IMR-90 (cell line): Measurements from ENCODE around the gene DPAGT1. TPM values are rescaled to one million over a fixed set of nuclear protein-coding genes. Genes with fewer than 3 reads are reported as not detected.

Source experiments
- ATAC-seq: fragments of 200-7000 bp; cut with Tn5 transposase; 2 replicates; pipeline ENCODE4 v1.9.1; 2020; ENCODE audit warnings: low read depth, mild to moderate bottlenecking, moderate library complexity
- BruUV-seq: library from RNA; stranded (reverse); fragments of 400-500 nt; replicated peaks from 2 replicates; lab custom pipeline; 2021; lab: Mats Ljungman, UMichigan
- CTCF ChIA-PET: fragments of 300-600 bp; formaldehyde crosslinking; extraction: SDS; loops from one replicate; lab custom pipeline; 2021; ENCODE audit warnings: antibody characterized with exemption; lab: Yijun Ruan, JAX
- POLR2A ChIA-PET: fragments of 300-600 bp; sonication (Branson Sonifier 250); formaldehyde crosslinking; loops from one replicate; lab custom pipeline; 2022; ENCODE audit warnings: antibody characterized with exemption; ENCODE audit not compliant: unreplicated experiment; lab: Charles Lee
- DNase-seq: peaks from one replicate; pipeline ENCODE4 v3.0.0; 2013
- H2AFZ ChIP-seq: replicated peaks from 2 replicates; pipeline ENCODE3; 2013; ENCODE audit warnings: low read length, mild to moderate bottlenecking; ENCODE audit not compliant: poor library complexity
- H2AK5ac ChIP-seq: 2 replicates; pipeline ENCODE4 v1.6.1; 2013; ENCODE audit warnings: low read depth, low read length, inconsistent platforms
- H2AK9ac ChIP-seq: replicated peaks from 2 replicates; pipeline ENCODE3; 2013; ENCODE audit warnings: mild to moderate bottlenecking, low read depth, low read length, moderate library complexity; ENCODE audit not compliant: poor library complexity
- H2BK120ac ChIP-seq: 2 replicates; pipeline ENCODE4 v1.6.1; 2013; ENCODE audit warnings: low read depth, low read length, inconsistent platforms
- H2BK15ac ChIP-seq: 3 replicates; pipeline ENCODE4 v1.6.1; 2013; ENCODE audit warnings: low read depth, low read length, inconsistent platforms
- H2BK20ac ChIP-seq: 2 replicates; pipeline ENCODE4 v1.6.1; 2013; ENCODE audit warnings: low read depth, mild to moderate bottlenecking, inconsistent platforms, low read length, moderate library complexity
- H2BK5ac ChIP-seq: 2 replicates; pipeline ENCODE4 v1.6.1; 2013; ENCODE audit warnings: mild to moderate bottlenecking, low read depth, low read length, inconsistent platforms; ENCODE audit not compliant: poor library complexity, severe bottlenecking
- H3K14ac ChIP-seq: replicated peaks from 2 replicates; pipeline ENCODE4 v1.6.1; 2013; ENCODE audit warnings: low read depth, low read length, inconsistent platforms
- H3K18ac ChIP-seq: 2 replicates; pipeline ENCODE4 v1.6.1; 2013; ENCODE audit warnings: low read depth, low read length, control low read depth
- H3K23ac ChIP-seq: 2 replicates; pipeline ENCODE4 v1.6.1; 2013; ENCODE audit warnings: low read depth, low read length, inconsistent platforms
- H3K27ac ChIP-seq: 2 replicates; pipeline ENCODE4 v1.5.1; 2013; ENCODE audit warnings: mild to moderate bottlenecking, control low read depth, low read length; ENCODE audit not compliant: insufficient read depth
- H3K27me3 ChIP-seq: 2 replicates; pipeline ENCODE4 v1.6.1; 2013; ENCODE audit warnings: low read length; ENCODE audit not compliant: control insufficient read depth, insufficient read depth
- H3K36me3 ChIP-seq: 2 replicates; pipeline ENCODE4 v1.6.1; 2013; ENCODE audit warnings: low read length, mixed read lengths; ENCODE audit not compliant: control insufficient read depth, insufficient read depth
- H3K4ac ChIP-seq: 2 replicates; pipeline ENCODE4 v1.6.1; 2013; ENCODE audit warnings: low read depth, low read length, inconsistent platforms
- H3K4me1 ChIP-seq: 2 replicates; pipeline ENCODE4 v1.6.1; 2013; ENCODE audit warnings: low read length, mixed read lengths; ENCODE audit not compliant: control insufficient read depth, insufficient read depth
- H3K4me2 ChIP-seq: 2 replicates; pipeline ENCODE4 v1.6.1; 2013; ENCODE audit warnings: low read depth, mild to moderate bottlenecking, control low read depth, low read length, moderate library complexity
- H3K4me3 ChIP-seq: 2 replicates; pipeline ENCODE4 v1.5.1; 2013; ENCODE audit warnings: low read depth, mild to moderate bottlenecking, control low read depth, low read length, moderate library complexity; ENCODE audit not compliant: insufficient read depth
- H3K56ac ChIP-seq: 2 replicates; pipeline ENCODE4 v1.6.1; 2013; ENCODE audit warnings: low read length, inconsistent platforms; ENCODE audit not compliant: insufficient read depth; ENCODE audit errors: extremely low read depth
- H3K79me1 ChIP-seq, 2 experiments: 2 replicates each; pipeline ENCODE4 v1.6.1; 2013; ENCODE audit warnings: low read length in 2 of 2, inconsistent platforms in 1 of 2, low read depth in 1 of 2
- H3K9ac ChIP-seq: 2 replicates; pipeline ENCODE4 v1.6.1; 2013; ENCODE audit warnings: low read depth, low read length, control low read depth
- H3K9me1 ChIP-seq: 2 replicates; pipeline ENCODE4 v1.6.1; 2013; ENCODE audit warnings: low read length, inconsistent platforms; ENCODE audit not compliant: insufficient read depth
- H3K9me3 ChIP-seq: 2 replicates; pipeline ENCODE4 v1.6.1; 2013; ENCODE audit warnings: low read length; ENCODE audit not compliant: control insufficient read depth, insufficient read depth
- H4K20me1 ChIP-seq: 2 replicates; pipeline ENCODE4 v1.6.1; 2013; ENCODE audit warnings: low read length, inconsistent platforms; ENCODE audit not compliant: insufficient read depth
- H4K5ac ChIP-seq: 2 replicates; pipeline ENCODE4 v1.6.1; 2013; ENCODE audit warnings: mild to moderate bottlenecking, low read depth, low read length, control low read depth
- H4K8ac ChIP-seq, 2 experiments: 2 replicates each; pipeline ENCODE4 v1.6.1; 2013; ENCODE audit warnings: low read depth in 2 of 2, low read length in 2 of 2, control low read depth in 1 of 2, inconsistent platforms in 1 of 2
- H4K91ac ChIP-seq: 2 replicates; pipeline ENCODE4 v1.6.1; 2013; ENCODE audit warnings: low read depth, low read length, inconsistent platforms; ENCODE audit not compliant: insufficient read depth
- BHLHE40 ChIP-seq: fragments of 150-350 bp; IDR thresholded peaks from 2 replicates; pipeline ENCODE4 v1.6.1; 2016; ENCODE audit warnings: mild to moderate bottlenecking, low read depth, low read length
- CEBPB ChIP-seq: IDR thresholded peaks from 2 replicates; pipeline ENCODE4 v1.6.1; 2012; ENCODE audit warnings: low read depth, low read length, improper control_type of control experiment
- FOS ChIP-seq: fragments of 150-350 bp; IDR thresholded peaks from 2 replicates; pipeline ENCODE4 v1.6.1; 2016; ENCODE audit warnings: low read depth, low read length
- MAFK ChIP-seq: IDR thresholded peaks from 2 replicates; pipeline ENCODE4 v1.6.1; 2012; ENCODE audit warnings: low read depth, low read length, improper control_type of control experiment
- MAZ ChIP-seq: IDR thresholded peaks from 2 replicates; pipeline ENCODE4 v1.6.1; 2012; ENCODE audit warnings: low read depth, mild to moderate bottlenecking, low read length, improper control_type of control experiment, moderate library complexity, borderline replicate concordance
- MXI1 ChIP-seq: IDR thresholded peaks from 2 replicates; pipeline ENCODE4 v1.6.1; 2012; ENCODE audit warnings: low read depth, mild to moderate bottlenecking, low read length, moderate library complexity, borderline replicate concordance
- NFE2L2 ChIP-seq: fragments of 150-350 bp; IDR thresholded peaks from 2 replicates; pipeline ENCODE4 v1.6.1; 2016; ENCODE audit warnings: low read depth, mild to moderate bottlenecking, low read length
- POLR2A ChIP-seq: IDR thresholded peaks from 2 replicates; pipeline ENCODE4 v1.6.1; 2012; ENCODE audit warnings: mild to moderate bottlenecking, low read depth, low read length
- RCOR1 ChIP-seq: IDR thresholded peaks from 2 replicates; pipeline ENCODE4 v1.6.1; 2012; ENCODE audit warnings: mild to moderate bottlenecking, low read length, improper control_type of control experiment; ENCODE audit not compliant: insufficient replicate concordance
- RFX5 ChIP-seq: IDR thresholded peaks from 2 replicates; pipeline ENCODE4 v1.8.0; 2012; ENCODE audit warnings: low read depth, mild to moderate bottlenecking, low read length, moderate library complexity
- SMC3 ChIP-seq: fragments of 150-350 bp; IDR thresholded peaks from 2 replicates; pipeline ENCODE4 v1.6.1; 2016; ENCODE audit warnings: low read depth, mild to moderate bottlenecking, antibody characterized with exemption, low read length, moderate library complexity
- WGBS, 2 experiments: methylation state at CpG; one replicate each; pipeline versions ENCODE4 v1.1.5 to v1.1.7; 2013; ENCODE audit warnings: missing lambda C conversion rate in 2 of 2; ENCODE audit not compliant: insufficient read length in 1 of 2; ENCODE audit errors: extremely low coverage in 2 of 2; 5-methylcytosine and 5-hydroxymethylcytosine counted together
- dilution Hi-C: fragments of 300-500 bp; cut with HindIII; formaldehyde crosslinking; loops from one replicate; pipeline ENCODE4 v1.14.3; 2018; ENCODE audit warnings: low sequenced_read_pairs; ENCODE audit not compliant: unreplicated experiment
- in situ Hi-C: fragments of 300-500 bp; cut with MboI; formaldehyde crosslinking; loops from 3 replicates; pipeline ENCODE4 v1.14.3; 2019; ENCODE audit warnings: low sequenced_read_pairs, inconsistent platforms, mixed read lengths
- intact Hi-C: fragments of 100-400 bp; cut with micrococcal nuclease; formaldehyde crosslinking; loops from 2 replicates; pipeline ENCODE4 v1.10.0; 2022
- polyA plus RNA-seq, 3 experiments: library from polyadenylated mRNA; depleted of rRNA; stranded (reverse); fragments of >200 nt; gene quantifications; 2 replicates each; pipeline ENCODE4 v1.2.3, GENCODE V29; 2012; ENCODE audit warnings: low replicate concordance in 1 of 3
- total RNA-seq: library from RNA; depleted of rRNA; stranded (reverse); fragments of >200 nt; gene quantifications from 2 replicates; pipeline ENCODE4 v1.2.3, GENCODE V29; 2012
- TF ChIP-seq, protein P1 (sequence below): fragments of 150-350 bp; IDR thresholded peaks from 2 replicates; pipeline ENCODE4 v1.6.1; 2017; ENCODE audit warnings: mild to moderate bottlenecking, antibody characterized with exemption, low read length, low read depth
- TF ChIP-seq, protein P2 (sequence below): fragments of 150-350 bp; IDR thresholded peaks from 2 replicates; pipeline ENCODE4 v1.6.1; 2016; ENCODE audit warnings: low read depth, mild to moderate bottlenecking, low read length, moderate library complexity, borderline replicate concordance

DPAGT1 gene
- total and polyA plus RNA-seq, 2 of the 4 experiments (the other 2 are of a cell fraction), result 15.2 to 53.4 TPM

DNA sequence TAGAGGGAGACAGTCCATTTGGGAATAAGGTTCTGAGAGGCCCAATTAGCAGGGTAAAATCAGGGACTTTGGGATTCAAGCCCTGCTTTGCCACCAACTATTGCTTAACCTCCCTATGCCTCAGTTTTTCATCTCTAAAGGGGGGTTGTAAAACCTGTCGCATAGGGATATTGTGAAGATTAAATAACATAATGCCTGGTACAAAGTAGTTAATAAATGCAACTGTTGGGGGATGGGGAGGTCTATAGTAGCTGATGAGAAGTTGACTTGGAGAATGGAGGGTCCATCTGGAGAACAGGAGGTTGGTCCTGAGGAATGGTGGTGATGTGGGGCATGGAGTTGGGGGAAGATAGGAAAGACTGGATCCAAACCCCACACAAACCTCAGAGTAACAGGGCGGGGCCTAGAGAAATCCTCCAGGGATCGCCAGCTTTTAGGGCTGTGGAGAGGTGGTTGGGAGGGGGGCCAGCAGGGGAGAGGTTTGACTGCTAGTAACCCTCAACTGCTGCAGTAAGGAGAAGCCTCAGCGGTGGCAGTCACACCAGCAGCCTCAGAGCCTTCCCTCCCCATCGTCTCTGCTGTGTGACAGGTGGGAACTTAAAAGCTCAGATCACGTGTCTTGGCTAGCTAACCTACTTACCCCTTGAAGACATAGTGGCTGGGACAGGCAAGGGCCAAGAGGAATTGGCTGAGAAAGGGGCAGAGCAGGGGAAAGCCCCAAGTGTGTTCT lies 46.1 kb upstream of the DPAGT1 start:
- WGBS, 2 experiments, result no CpG with 5 or more reads among the region's 6 CpGs
- DNase-seq (no peak), ATAC-seq (no peak)
- Histone ChIP-seq H2BK5ac (no peak overlapping the region), H3K14ac (no peak overlapping the region), H4K20me1 (no peaks in the 10 kb centered on the region), H3K4me3 (no peak overlapping the region), H4K5ac (no peak overlapping the region), H4K8ac (no peak overlapping the region), H3K27me3 (peaks cover 40% of the 10 kb centered on the region), H3K27ac (no peak overlapping the region), H2AK5ac (no peak overlapping the region), H3K9me3 (no peaks in the 10 kb centered on the region), H3K18ac (no peak overlapping the region), H2AFZ (peak overlapping the region; percentile 56), H3K4me1 (0 out of 2 replicates have a peak, but pooled peaks cover 2% of the 10 kb centered on the region), H3K4ac (no peak overlapping the region), H3K9me1 (no peaks in the 10 kb centered on the region; the same call in 1 of the 2 replicates), H3K4me2 (no peak overlapping the region), H2BK20ac (no peak overlapping the region), H2AK9ac (no peak overlapping the region), H4K91ac (no peak overlapping the region), H3K36me3 (no peaks in the 10 kb centered on the region), H2BK15ac (no peak overlapping the region), H2BK120ac (no peak overlapping the region), H3K9ac (no peak overlapping the region), H3K79me1 (no peaks in the 10 kb centered on the region), H3K23ac (peak overlapping the region; percentile 72), H3K56ac (no peak overlapping the region)
- no peak for TF ChIP-seq RCOR1
- TF ChIP-seq BHLHE40, result no peak
- TF ChIP-seq, protein P1, sequence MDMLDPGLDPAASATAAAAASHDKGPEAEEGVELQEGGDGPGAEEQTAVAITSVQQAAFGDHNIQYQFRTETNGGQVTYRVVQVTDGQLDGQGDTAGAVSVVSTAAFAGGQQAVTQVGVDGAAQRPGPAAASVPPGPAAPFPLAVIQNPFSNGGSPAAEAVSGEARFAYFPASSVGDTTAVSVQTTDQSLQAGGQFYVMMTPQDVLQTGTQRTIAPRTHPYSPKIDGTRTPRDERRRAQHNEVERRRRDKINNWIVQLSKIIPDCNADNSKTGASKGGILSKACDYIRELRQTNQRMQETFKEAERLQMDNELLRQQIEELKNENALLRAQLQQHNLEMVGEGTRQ, result no peak
- TF ChIP-seq RFX5, result no peak
- TF ChIP-seq CEBPB, result no peak
- TF ChIP-seq MAFK, result no peak
- TF ChIP-seq, protein P2, sequence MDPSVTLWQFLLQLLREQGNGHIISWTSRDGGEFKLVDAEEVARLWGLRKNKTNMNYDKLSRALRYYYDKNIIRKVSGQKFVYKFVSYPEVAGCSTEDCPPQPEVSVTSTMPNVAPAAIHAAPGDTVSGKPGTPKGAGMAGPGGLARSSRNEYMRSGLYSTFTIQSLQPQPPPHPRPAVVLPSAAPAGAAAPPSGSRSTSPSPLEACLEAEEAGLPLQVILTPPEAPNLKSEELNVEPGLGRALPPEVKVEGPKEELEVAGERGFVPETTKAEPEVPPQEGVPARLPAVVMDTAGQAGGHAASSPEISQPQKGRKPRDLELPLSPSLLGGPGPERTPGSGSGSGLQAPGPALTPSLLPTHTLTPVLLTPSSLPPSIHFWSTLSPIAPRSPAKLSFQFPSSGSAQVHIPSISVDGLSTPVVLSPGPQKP, result no peak
- TF ChIP-seq FOS, result no peak
- TF ChIP-seq MAZ, result no peak
- TF ChIP-seq SMC3, result no peak
- TF ChIP-seq POLR2A, result no peak
- TF ChIP-seq MXI1, result no peak
- TF ChIP-seq NFE2L2, result no peak
- POLR2A ChIA-PET, result no interaction called here
- in situ Hi-C loops, result no loop called here
- no TSS peak for BruUV-seq
- intact Hi-C loops, result loop anchor here (5.0 kb wide), 2 partner anchors 175 to 190 kb away; no protein-coding TSS in a partner anchor
- dilution Hi-C loops, result no loop called here
- CTCF ChIA-PET, result interaction anchor here (0.8 kb wide), 1 partner anchor 174 kb away, joined by 3 read pairs; no protein-coding TSS in a partner anchor
